ENCODE measurements around the gene NPC1L1. TPM values are rescaled to one million over a fixed set of nuclear protein-coding genes. Genes with fewer than 3 reads are reported as not detected.
A peak's percentile ranks its signal among the peaks of the same experiment; 100 is the strongest.

Gene NPC1L1
- total RNA-seq, 2 donors from 2014 or later, result 0.12 TPM; not detected in 1

GRCh38 chr7:44535348-44536064 is 5.6 kb downstream of the NPC1L1 start:
- Mint-ChIP-seq H3K27ac (no peak overlapping the region), H3K4me1 (ENCODE audit: low read depth in 2 of 2) (no peaks in the 10 kb centered on the region), H3K9me3 (no peaks in the 10 kb centered on the region), H3K36me3 (no peaks in the 10 kb centered on the region), H3K4me3 (no peak overlapping the region), H3K27me3 (peaks cover 0 to 3% of the 10 kb centered on the region in 2 donors)
- ATAC-seq (no peak), DNase-seq (ENCODE audit: low spot score) (no peak)

GRCh38 chr7:44534501-44534900 is 6.6 kb downstream of the NPC1L1 start:
- peak; percentile 73 for DNase-seq (ENCODE audit: low spot score)
- peaks cover 0 to 3% of the 10 kb centered on the region in 2 donors for H3K27me3 Mint-ChIP-seq
- no peaks in the 10 kb centered on the region for H3K36me3 Mint-ChIP-seq
- no peaks in the 10 kb centered on the region for H3K4me1 Mint-ChIP-seq (ENCODE audit: low read depth in 2 of 2)
- H3K4me3 Mint-ChIP-seq, result no peak overlapping the region
- ATAC-seq, result peak; percentile 51 to 52
- no peak overlapping the region for H3K27ac Mint-ChIP-seq
- H3K9me3 Mint-ChIP-seq, result no peaks in the 10 kb centered on the region

- ATAC-seq (no peak), DNase-seq (ENCODE audit: low spot score) (no peak)
- Mint-ChIP-seq H3K4me3 (no peak overlapping the region), H3K27ac (no peak overlapping the region), H3K27me3 (peaks cover 0 to 3% of the 10 kb centered on the region in 2 donors), H3K9me3 (no peaks in the 10 kb centered on the region), H3K4me1 (ENCODE audit: low read depth in 2 of 2) (no peaks in the 10 kb centered on the region), H3K36me3 (no peaks in the 10 kb centered on the region)
These were observed 7.0 kb downstream of the NPC1L1 start for GRCh38 chr7:44534087-44534486.

GRCh38 chr7:44533301-44534055 is 7.7 kb downstream of the NPC1L1 start:
- no peak for ATAC-seq
- Mint-ChIP-seq H3K9me3 (no peaks in the 10 kb centered on the region), H3K4me1 (ENCODE audit: low read depth in 2 of 2) (no peaks in the 10 kb centered on the region), H3K36me3 (no peaks in the 10 kb centered on the region), H3K27me3 (peaks cover 0 to 3% of the 10 kb centered on the region in 2 donors), H3K4me3 (no peak overlapping the region), H3K27ac (no peak overlapping the region)
- DNase-seq (ENCODE audit: low spot score), result no peak

- H3K4me3 Mint-ChIP-seq, result no peak overlapping the region
- H3K36me3 Mint-ChIP-seq, result no peaks in the 10 kb centered on the region
- no peaks in the 10 kb centered on the region for H3K4me1 Mint-ChIP-seq (ENCODE audit: low read depth in 2 of 2)
- H3K27ac Mint-ChIP-seq, result no peak overlapping the region
- peaks cover 0 to 3% of the 10 kb centered on the region in 2 donors for H3K27me3 Mint-ChIP-seq
- ATAC-seq, result peak; percentile 18 to 46
- H3K9me3 Mint-ChIP-seq, result no peaks in the 10 kb centered on the region
- no peak for DNase-seq (ENCODE audit: low spot score)
These were observed 9.4 kb downstream of the NPC1L1 start for GRCh38 chr7:44531421-44532380.

GRCh38 chr7:44530990-44531389 is 10.1 kb downstream of the NPC1L1 start:
- H3K27me3 Mint-ChIP-seq, result peaks cover 0 to 3% of the 10 kb centered on the region in 2 donors
- H3K9me3 Mint-ChIP-seq, result no peaks in the 10 kb centered on the region

GRCh38 chr7:44524811-44525388 is 16.2 kb downstream of the NPC1L1 start:
- Mint-ChIP-seq H3K9me3 (peaks cover 7% of the 10 kb centered on the region), H3K27ac (no peak overlapping the region), H3K4me1 (ENCODE audit: low read depth in 2 of 2) (no peaks in the 10 kb centered on the region), H3K27me3 (peaks cover 0 to 14% of the 10 kb centered on the region in 2 donors), H3K36me3 (peaks cover 12% of the 10 kb centered on the region), H3K4me3 (no peak overlapping the region)
- DNase-seq (ENCODE audit: low spot score), result no peak
- ATAC-seq, result no peak

More at GRCh38 chr7:44530990-44531389, 10.1 kb downstream of the NPC1L1 start:
- DNase-seq (ENCODE audit: low spot score), result no peak
- no peak overlapping the region for H3K27ac Mint-ChIP-seq
- no peaks in the 10 kb centered on the region for H3K36me3 Mint-ChIP-seq
- no peaks in the 10 kb centered on the region for H3K4me1 Mint-ChIP-seq (ENCODE audit: low read depth in 2 of 2)
- ATAC-seq, result no peak
- no peak overlapping the region for H3K4me3 Mint-ChIP-seq

GRCh38 chr7:44522315-44522714 is 18.8 kb downstream of the NPC1L1 start:
- no peak for ATAC-seq
- no peaks in the 10 kb centered on the region for H3K4me1 Mint-ChIP-seq (ENCODE audit: low read depth in 2 of 2)
- H3K9me3 Mint-ChIP-seq, result peaks cover 7% of the 10 kb centered on the region
- H3K4me3 Mint-ChIP-seq, result no peak overlapping the region
- no peak for DNase-seq (ENCODE audit: low spot score)
- H3K36me3 Mint-ChIP-seq, result peaks cover 12% of the 10 kb centered on the region
- peaks cover 0 to 14% of the 10 kb centered on the region in 2 donors for H3K27me3 Mint-ChIP-seq
- H3K27ac Mint-ChIP-seq, result no peak overlapping the region

GRCh38 chr7:44521347-44522095 is 19.6 kb downstream of the NPC1L1 start:
- DNase-seq (ENCODE audit: low spot score) (no peak), ATAC-seq (peak in 1 of 2 donors; percentile 32)
- H3K4me3 Mint-ChIP-seq, result no peak overlapping the region
- H3K27me3 Mint-ChIP-seq, result peaks cover 0 to 14% of the 10 kb centered on the region in 2 donors
- H3K9me3 Mint-ChIP-seq, result peaks cover 7% of the 10 kb centered on the region
- H3K36me3 Mint-ChIP-seq, result peaks cover 12% of the 10 kb centered on the region
- H3K27ac Mint-ChIP-seq, result no peak overlapping the region
- no peaks in the 10 kb centered on the region for H3K4me1 Mint-ChIP-seq (ENCODE audit: low read depth in 2 of 2)

GRCh38 chr7:44520574-44520973 is 20.6 kb downstream of the NPC1L1 start:
- no peak overlapping the region for H3K27ac Mint-ChIP-seq
- no peaks in the 10 kb centered on the region for H3K4me1 Mint-ChIP-seq (ENCODE audit: low read depth in 2 of 2)
- peaks cover 12% of the 10 kb centered on the region for H3K36me3 Mint-ChIP-seq
- DNase-seq (ENCODE audit: low spot score) (no peak), ATAC-seq (no peak)
- peaks cover 7% of the 10 kb centered on the region for H3K9me3 Mint-ChIP-seq
- H3K27me3 Mint-ChIP-seq, result peaks cover 0 to 14% of the 10 kb centered on the region in 2 donors
- no peak overlapping the region for H3K4me3 Mint-ChIP-seq

GRCh38 chr7:44519546-44519945 is 21.6 kb downstream of the NPC1L1 start:
- Mint-ChIP-seq H3K27me3 (peaks cover 0 to 10% of the 10 kb centered on the region in 2 donors), H3K27ac (no peak overlapping the region), H3K36me3 (peaks cover 7% of the 10 kb centered on the region), H3K4me3 (no peak overlapping the region), H3K4me1 (ENCODE audit: low read depth in 2 of 2) (no peaks in the 10 kb centered on the region), H3K9me3 (peaks cover 3% of the 10 kb centered on the region)
- DNase-seq (ENCODE audit: low spot score) (no peak), ATAC-seq (no peak)

GRCh38 chr7:44518761-44519160 is 22.4 kb downstream of the NPC1L1 start:
- Mint-ChIP-seq H3K36me3 (peaks cover under 1% of the 10 kb centered on the region), H3K4me1 (ENCODE audit: low read depth in 2 of 2) (no peaks in the 10 kb centered on the region), H3K9me3 (no peaks in the 10 kb centered on the region), H3K27me3 (peaks cover 0 to 6% of the 10 kb centered on the region in 2 donors), H3K27ac (no peak overlapping the region), H3K4me3 (no peak overlapping the region)
- ATAC-seq (no peak), DNase-seq (ENCODE audit: low spot score) (no peak)

Measured in natural killer cell treated with Interleukin-12 subunit alpha and Interleukin-12 subunit beta and Interleukin-15 and Interleukin-18, amount 100 ng/mL, for 72 hours (primary cell).